Activated T-cell treated with anti-CD3 and anti-CD28 coated beads, Interleukin-2, amount 50 U/mL, for 72 hours (primary cell): ENCODE measurements around the gene KRTAP9-3. TPM values are rescaled to one million over a fixed set of nuclear protein-coding genes. Genes with fewer than 3 reads are reported as not detected.
"Not testable (repeated sequence)": the region's sequence is repeated elsewhere in the genome, so short reads cannot be mapped to it uniquely, and the experiment has no call there.

Experiments used
- ATAC-seq, 2 donors: fragments of 150-1000 bp; cut with Tn5 transposase; replicated peaks in 1 of 2; 2 replicates each; pipeline ENCODE4 v1.10.0; 2021; ENCODE audit warnings: moderate library complexity in 2 of 2, mild to moderate bottlenecking in 1 of 2
- DNase-seq, 2 donors: peaks; one replicate each; pipeline ENCODE4 v3.0.0; 2021 to 2022; ENCODE audit warnings: mixed read lengths in 1 of 2
- H3K27ac Mint-ChIP-seq: one replicate; pipeline ENCODE4 v1.8.0; 2022; ENCODE audit warnings: mild to moderate bottlenecking, moderate library complexity, mixed read lengths
- H3K27me3 Mint-ChIP-seq: one replicate; pipeline ENCODE4 v1.8.0; 2022; ENCODE audit warnings: low read depth, mixed read lengths
- H3K36me3 Mint-ChIP-seq, 2 donors: one replicate each; pipeline ENCODE4 v1.8.0; 2022; ENCODE audit warnings: mixed read lengths in 2 of 2, mild to moderate bottlenecking in 1 of 2; ENCODE audit not compliant: insufficient read depth in 2 of 2
- H3K4me1 Mint-ChIP-seq: one replicate; pipeline ENCODE4 v1.8.0; 2022; ENCODE audit warnings: low read depth, mixed read lengths
- H3K4me3 Mint-ChIP-seq, 2 donors: one replicate each; pipeline ENCODE4 v1.8.0; 2022; ENCODE audit warnings: mild to moderate bottlenecking in 2 of 2, mixed read lengths in 2 of 2, moderate library complexity in 2 of 2
- H3K9me3 Mint-ChIP-seq, 2 donors: one replicate each; pipeline ENCODE4 v1.8.0; 2022; ENCODE audit warnings: mixed read lengths in 2 of 2
- total RNA-seq, 2 donors: library from RNA; stranded (reverse); gene quantifications; one replicate each; pipeline ENCODE4 v1.2.3, GENCODE V29; 2022

Gene KRTAP9-3
- total RNA-seq, 2 donors from 2014 or later: not detected

DNA sequence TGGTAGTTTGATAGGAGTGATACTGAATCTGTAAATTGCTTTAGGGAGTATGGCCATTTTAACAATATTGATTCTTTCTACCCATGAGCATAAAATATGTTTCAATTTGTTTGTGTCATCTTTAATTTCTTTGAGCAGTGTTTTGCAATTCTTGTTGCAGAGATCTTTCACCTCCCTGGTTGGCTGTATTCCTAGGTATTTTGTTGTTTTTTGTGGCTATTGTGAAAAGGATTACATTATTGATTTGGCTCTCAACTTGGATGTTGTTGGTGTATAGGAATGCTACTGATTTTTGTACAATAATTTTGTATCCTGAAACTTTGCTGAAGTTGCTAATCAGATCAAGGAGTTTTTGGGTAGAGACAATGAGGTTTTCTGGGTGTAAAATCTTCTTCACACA is 26.2 kb downstream of the KRTAP9-3 start:
- Mint-ChIP-seq H3K27ac (no peak overlapping the region), H3K4me1 (peaks cover 22% of the 10 kb centered on the region), H3K27me3 (no peaks in the 10 kb centered on the region), H3K9me3 (no peaks in the 10 kb centered on the region), H3K36me3 (no peaks in the 10 kb centered on the region), H3K4me3 (no peak overlapping the region)
- no peak for ATAC-seq
- no peak for DNase-seq

DNA sequence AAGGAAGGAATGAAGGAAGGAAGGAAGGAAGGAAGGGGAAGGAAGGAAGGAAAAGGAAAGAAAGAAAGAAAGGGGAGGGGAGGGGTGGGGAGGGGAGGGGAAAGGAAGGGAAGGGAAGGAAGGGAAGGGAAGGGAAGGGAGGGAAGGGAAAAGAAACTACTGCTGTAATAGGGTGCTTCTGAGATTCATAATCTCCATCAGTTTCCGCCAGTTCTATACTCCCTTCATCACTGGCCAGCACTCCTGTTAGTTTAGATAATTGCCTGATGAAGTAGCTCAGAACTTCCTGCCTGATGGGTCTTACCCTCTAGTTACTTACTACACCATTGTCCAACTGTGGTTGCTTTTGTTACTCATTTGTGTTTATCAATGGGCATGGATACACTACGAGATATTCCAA is 31.0 kb downstream of the KRTAP9-3 start:
- H3K27me3 Mint-ChIP-seq: peaks cover 8% of the 10 kb centered on the region
- no peak for ATAC-seq
- no peaks in the 10 kb centered on the region for H3K9me3 Mint-ChIP-seq

DNA sequence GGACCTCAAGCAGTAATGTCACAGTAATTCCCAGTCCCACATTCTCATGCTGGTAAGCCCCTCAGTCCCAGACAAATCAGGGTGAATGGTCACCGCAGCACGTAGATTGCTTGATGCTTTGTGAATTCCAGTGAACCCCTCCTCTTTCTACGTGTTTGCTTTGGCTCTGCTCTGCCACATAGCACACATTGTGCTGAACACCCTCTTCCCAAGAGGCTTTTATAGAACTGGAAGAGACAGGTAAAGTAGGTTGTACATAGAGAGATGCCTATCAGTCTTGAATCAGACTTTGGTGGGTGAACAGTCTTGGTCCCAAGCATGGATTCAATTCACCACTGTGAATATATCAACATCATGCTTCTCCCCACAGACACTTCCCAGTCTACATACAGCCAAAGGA is 32.4 kb downstream of the KRTAP9-3 start:
- ATAC-seq (no peak), DNase-seq (no peak)
- Mint-ChIP-seq H3K27me3 (peaks cover 8% of the 10 kb centered on the region), H3K4me1 (peaks cover 16% of the 10 kb centered on the region), H3K4me3 (no peak overlapping the region), H3K27ac (no peak overlapping the region), H3K9me3 (peaks cover 0 to 1% of the 10 kb centered on the region in 2 donors), H3K36me3 (no peaks in the 10 kb centered on the region)

More for the DNA sequence above, 31.0 kb downstream of the KRTAP9-3 start:
- no peak overlapping the region for H3K27ac Mint-ChIP-seq
- no peak for DNase-seq
- H3K36me3 Mint-ChIP-seq: no peaks in the 10 kb centered on the region
- H3K4me1 Mint-ChIP-seq: peaks cover 16% of the 10 kb centered on the region
- H3K4me3 Mint-ChIP-seq: no peak overlapping the region

DNA sequence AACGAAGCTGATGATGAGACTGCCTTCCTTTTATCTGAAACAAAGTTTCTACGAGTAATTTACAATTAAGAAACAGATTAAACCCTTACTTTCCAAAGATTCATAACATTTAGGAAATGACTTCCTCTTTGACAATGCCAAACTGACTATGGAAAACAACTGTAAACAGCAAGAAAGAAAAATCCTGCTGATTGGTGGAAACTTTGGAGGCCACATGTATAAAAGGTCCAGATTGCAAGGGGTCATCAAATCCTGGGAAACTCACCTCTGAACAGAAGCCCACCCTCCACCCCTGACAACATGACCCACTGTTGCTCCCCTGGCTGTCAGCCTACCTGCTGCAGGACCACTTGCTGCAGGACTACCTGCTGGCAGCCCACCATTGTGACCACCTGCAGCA is 32.8 kb downstream of the KRTAP9-3 start, which contains the start of gene KRTAP9-6:
Gene KRTAP9-6 (plus strand): TSS at position 301 of the 400 bp plus-strand sequence. CDS start 0 bp downstream, at position 301.
- Mint-ChIP-seq H3K9me3 (peaks cover 0 to 1% of the 10 kb centered on the region in 2 donors), H3K36me3 (no peaks in the 10 kb centered on the region), H3K4me1 (peaks cover 15% of the 10 kb centered on the region), H3K27me3 (peaks cover 8% of the 10 kb centered on the region), H3K27ac (no peak within 1 kb of the TSS), H3K4me3 (no peak within 1 kb of the TSS)
- ATAC-seq (no peak), DNase-seq (no peak)

DNA sequence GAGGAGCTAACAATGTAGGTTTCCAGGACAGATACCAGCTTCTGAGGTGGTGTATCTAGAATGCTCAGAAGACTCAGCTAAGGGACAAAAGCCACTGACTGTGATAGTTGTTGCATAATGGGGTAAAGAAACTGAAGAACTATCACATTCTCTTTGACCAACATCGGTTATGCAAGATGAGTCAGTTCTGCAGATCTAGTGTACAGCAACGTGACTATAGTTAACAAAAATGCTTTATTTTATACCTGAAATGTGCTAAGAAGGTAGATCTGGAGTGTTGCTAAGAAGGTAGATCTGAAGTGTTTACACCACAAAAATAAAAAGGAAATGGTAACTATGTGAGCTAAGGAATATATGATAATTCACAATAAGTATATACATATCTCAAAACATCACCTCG is 35.5 kb downstream of the KRTAP9-3 start:
- ATAC-seq (no peak), DNase-seq (no peak)
- no peak overlapping the region for H3K27ac Mint-ChIP-seq
- H3K4me3 Mint-ChIP-seq: no peak overlapping the region
- peaks cover 0 to 1% of the 10 kb centered on the region in 2 donors for H3K9me3 Mint-ChIP-seq
- H3K27me3 Mint-ChIP-seq: peaks cover 14% of the 10 kb centered on the region
- H3K4me1 Mint-ChIP-seq: peaks cover 14% of the 10 kb centered on the region
- no peaks in the 10 kb centered on the region for H3K36me3 Mint-ChIP-seq

DNA sequence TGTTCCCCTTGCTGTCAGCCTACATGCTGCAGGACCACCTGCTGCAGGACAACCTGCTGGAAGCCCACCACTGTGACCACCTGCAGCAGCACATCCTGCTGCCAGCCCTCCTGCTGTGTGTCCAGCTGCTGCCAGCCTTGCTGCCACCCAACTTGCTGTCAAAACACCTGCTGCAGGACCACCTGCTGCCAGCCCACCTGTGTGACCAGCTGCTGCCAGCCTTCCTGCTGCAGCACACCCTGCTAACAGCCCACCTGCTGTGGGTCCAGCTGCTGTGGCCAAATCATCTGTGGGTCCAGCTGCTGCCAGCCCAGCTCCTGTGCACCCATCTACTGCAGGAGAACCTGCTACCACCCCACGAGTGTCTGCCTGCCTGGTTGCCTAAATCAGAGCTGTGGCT is 39.1 kb downstream of the KRTAP9-3 start:
- DNase-seq, H3K4me3 Mint-ChIP-seq, H3K9me3 Mint-ChIP-seq, H3K27ac Mint-ChIP-seq, H3K36me3 Mint-ChIP-seq, H3K4me1 Mint-ChIP-seq, ATAC-seq: not testable (repeated sequence)
- H3K27me3 Mint-ChIP-seq: peaks cover 22% of the 10 kb centered on the region

DNA sequence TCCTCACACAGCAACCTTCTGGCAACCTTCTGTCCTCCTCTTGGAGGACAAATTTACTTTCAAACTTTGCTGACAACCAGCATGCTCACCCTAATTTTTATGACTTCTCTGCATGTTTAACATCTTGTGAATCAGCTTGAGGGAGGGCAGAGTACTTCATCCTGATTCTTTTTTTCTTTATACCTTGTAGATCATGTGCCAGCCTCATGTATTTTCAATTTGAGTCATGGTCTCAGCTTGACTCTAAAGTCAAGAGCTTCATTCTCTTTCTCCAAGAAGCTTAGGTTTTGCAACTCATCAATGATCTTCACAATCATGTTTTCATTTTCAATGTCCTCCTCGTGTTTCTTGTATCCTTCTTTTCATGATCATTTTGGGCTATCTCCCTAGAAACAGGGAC is 39.6 kb downstream of the KRTAP9-3 start:
- peaks cover 22% of the 10 kb centered on the region for H3K27me3 Mint-ChIP-seq
- DNase-seq: peak in 1 of 2 donors; percentile 1
- peaks cover 0 to 1% of the 10 kb centered on the region in 2 donors for H3K9me3 Mint-ChIP-seq
- no peak overlapping the region for H3K27ac Mint-ChIP-seq
- H3K36me3 Mint-ChIP-seq: no peaks in the 10 kb centered on the region
- peak; percentile 70 to 71 for ATAC-seq
- H3K4me3 Mint-ChIP-seq: no peak overlapping the region
- peaks cover 10% of the 10 kb centered on the region for H3K4me1 Mint-ChIP-seq

DNA sequence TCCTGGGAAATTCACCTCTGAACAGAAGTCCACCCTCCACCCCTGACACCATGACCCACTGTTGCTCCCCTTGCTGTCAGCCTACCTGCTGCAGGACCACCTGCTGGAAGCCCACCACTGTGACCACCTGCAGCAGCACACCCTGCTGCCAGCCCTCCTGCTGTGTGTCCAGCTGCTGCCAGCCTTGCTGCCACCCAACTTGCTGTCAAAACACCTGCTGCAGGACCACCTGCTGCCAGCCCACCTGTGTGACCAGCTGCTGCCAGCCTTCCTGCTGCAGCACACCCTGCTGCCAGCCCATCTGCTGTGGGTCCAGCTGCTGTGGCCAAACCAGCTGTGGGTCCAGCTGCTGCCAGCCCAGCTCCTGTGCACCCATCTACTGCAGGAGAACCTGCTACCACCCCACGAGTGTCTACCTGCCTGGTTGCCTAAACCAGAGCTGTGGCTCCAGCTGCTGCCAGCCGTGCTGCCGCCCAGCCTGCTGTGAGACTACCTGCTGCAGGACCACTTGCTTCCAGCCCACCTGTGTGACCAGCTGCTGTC is 43.5 kb downstream of the KRTAP9-3 start, which contains the start of gene KRTAP9-7:
Gene KRTAP9-7 (plus strand): TSS at position 51 of the 543 bp plus-strand sequence. CDS start 0 bp downstream, at position 51.
- not testable (repeated sequence) for H3K36me3 Mint-ChIP-seq, H3K4me1 Mint-ChIP-seq, H3K27ac Mint-ChIP-seq, DNase-seq, ATAC-seq, H3K9me3 Mint-ChIP-seq, H3K4me3 Mint-ChIP-seq
- peaks cover 22% of the 10 kb centered on the region for H3K27me3 Mint-ChIP-seq

DNA sequence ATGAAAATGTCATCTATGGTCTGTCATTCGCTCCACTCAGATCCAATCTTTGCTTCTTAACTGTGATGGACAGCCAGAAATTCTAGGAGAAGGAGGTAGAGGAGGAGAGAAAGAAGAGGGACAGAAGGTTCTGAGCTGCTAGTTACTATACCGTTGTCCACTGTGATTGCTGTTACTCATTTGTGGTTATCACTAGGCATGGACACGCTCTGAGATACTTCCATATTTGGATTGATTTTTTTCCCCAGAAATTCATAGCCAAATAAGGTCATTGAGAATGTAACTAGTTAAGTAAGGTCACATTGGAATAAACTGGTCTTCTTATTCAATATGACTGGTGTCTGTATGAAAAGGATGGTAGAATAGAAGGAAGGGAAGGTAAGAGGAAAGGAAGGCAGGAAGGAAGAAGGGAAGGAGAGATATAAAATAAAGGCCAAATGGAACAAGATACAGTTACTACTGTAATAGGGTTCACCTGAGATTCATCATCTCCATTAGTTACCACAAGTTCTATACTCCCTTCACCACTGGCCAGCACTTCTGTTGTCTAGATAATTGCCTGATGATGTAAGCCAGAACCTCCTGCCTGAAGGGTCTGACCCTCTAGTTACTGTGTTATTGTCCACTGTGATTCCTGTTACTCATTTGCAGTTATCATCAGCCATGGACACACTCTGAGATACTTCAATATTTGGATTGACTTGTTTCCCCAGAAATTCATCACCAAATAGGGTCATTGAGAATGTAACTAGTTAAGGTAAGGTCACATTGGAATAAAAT is 46.1 kb downstream of the KRTAP9-3 start:
- Mint-ChIP-seq H3K9me3 (no peaks in the 10 kb centered on the region), H3K27me3 (peaks cover 15% of the 10 kb centered on the region), H3K27ac (no peak overlapping the region), H3K4me1 (no peaks in the 10 kb centered on the region), H3K4me3 (no peak overlapping the region), H3K36me3 (no peaks in the 10 kb centered on the region)
- ATAC-seq (no peak), DNase-seq (no peak)

Other genes starting within 250 kb of the KRTAP9-3 start
- not detected for gene KRT40, start 248.1 kb upstream of the KRTAP9-3 start, total RNA-seq
- gene KRTAP3-3, start 238.3 kb upstream of the KRTAP9-3 start, total RNA-seq: not detected
- gene KRTAP3-2, start 232.5 kb upstream of the KRTAP9-3 start, total RNA-seq: not detected
- gene KRTAP3-1, start 223.3 kb upstream of the KRTAP9-3 start, total RNA-seq: not detected
- not detected for gene KRTAP1-5, start 205.2 kb upstream of the KRTAP9-3 start, total RNA-seq
- not detected for gene KRTAP1-4, start 202.3 kb upstream of the KRTAP9-3 start, total RNA-seq
- gene KRTAP1-3, start 197.6 kb upstream of the KRTAP9-3 start, total RNA-seq: not detected
- gene KRTAP1-1, start 191.0 kb upstream of the KRTAP9-3 start, total RNA-seq: not detected
- gene KRTAP2-1, start 185.1 kb upstream of the KRTAP9-3 start, total RNA-seq: not detected
- gene KRTAP2-2, start 177.2 kb upstream of the KRTAP9-3 start, total RNA-seq: not detected
- gene KRTAP2-3, start 172.3 kb upstream of the KRTAP9-3 start, total RNA-seq: not detected
- gene KRTAP2-4, start 166.6 kb upstream of the KRTAP9-3 start, total RNA-seq: not detected
- not detected for gene KRTAP4-7, start 148.3 kb upstream of the KRTAP9-3 start, total RNA-seq
- gene KRTAP4-8, start 134.3 kb upstream of the KRTAP9-3 start, total RNA-seq: not detected
- not detected for gene KRTAP4-16, start 130.2 kb upstream of the KRTAP9-3 start, total RNA-seq
- gene KRTAP4-9, start 127.1 kb upstream of the KRTAP9-3 start, total RNA-seq: not detected
- not detected for gene KRTAP4-11, start 114.1 kb upstream of the KRTAP9-3 start, total RNA-seq
- not detected for gene KRTAP4-12, start 108.3 kb upstream of the KRTAP9-3 start, total RNA-seq
- gene KRTAP4-6, start 91.9 kb upstream of the KRTAP9-3 start, total RNA-seq: not detected
- not detected for gene KRTAP4-5, start 82.6 kb upstream of the KRTAP9-3 start, total RNA-seq
- not detected for gene KRTAP4-4, start 71.7 kb upstream of the KRTAP9-3 start, total RNA-seq
- gene KRTAP4-3, start 64.2 kb upstream of the KRTAP9-3 start, total RNA-seq: not detected
- gene KRTAP4-2, start 54.2 kb upstream of the KRTAP9-3 start, total RNA-seq: not detected
- not detected for gene KRTAP4-1, start 47.5 kb upstream of the KRTAP9-3 start, total RNA-seq
- not detected for gene KRTAP9-1, start 42.6 kb upstream of the KRTAP9-3 start, total RNA-seq
- gene KRTAP9-2, start 5.8 kb upstream of the KRTAP9-3 start, total RNA-seq: not detected
- gene KRTAP9-8, start 5.5 kb downstream of the KRTAP9-3 start, total RNA-seq: not detected
- not detected for gene KRTAP9-4, start 17.2 kb downstream of the KRTAP9-3 start, total RNA-seq
- gene KRTAP9-9, start 22.9 kb downstream of the KRTAP9-3 start, total RNA-seq: not detected
- gene KRTAP9-6, start 32.9 kb downstream of the KRTAP9-3 start, total RNA-seq: not detected
- not detected for gene KRTAP9-7, start 43.2 kb downstream of the KRTAP9-3 start, total RNA-seq
- gene KRTAP29-1, start 70.4 kb downstream of the KRTAP9-3 start, total RNA-seq: not detected
- not detected for gene KRTAP16-1, start 76.9 kb downstream of the KRTAP9-3 start, total RNA-seq
- not detected for gene KRTAP17-1, start 83.3 kb downstream of the KRTAP9-3 start, total RNA-seq
- gene KRT33A, start 118.4 kb downstream of the KRTAP9-3 start, total RNA-seq: not detected
- not detected for gene KRT33B, start 137.4 kb downstream of the KRTAP9-3 start, total RNA-seq
- gene KRT34, start 149.9 kb downstream of the KRTAP9-3 start, total RNA-seq: not detected
- not detected for gene KRT31, start 165.2 kb downstream of the KRTAP9-3 start, total RNA-seq
- not detected for gene KRT37, start 192.1 kb downstream of the KRTAP9-3 start, total RNA-seq
- gene KRT38, start 208.5 kb downstream of the KRTAP9-3 start, total RNA-seq: not detected
- not detected for gene KRT32, start 234.9 kb downstream of the KRTAP9-3 start, total RNA-seq
- gene KRT35, start 248.7 kb downstream of the KRTAP9-3 start, total RNA-seq: not detected